HepG2 (cell line): ENCODE measurements around the gene COG5. TPM values are rescaled to one million over a fixed set of nuclear protein-coding genes. Genes with fewer than 3 reads are reported as not detected.

Experiments
- ATAC-seq: fragments of 200-7000 bp; cut with Tn5 transposase; 3 replicates; pipeline ENCODE4 v1.9.1; 2020; ENCODE audit warnings: mild to moderate bottlenecking, moderate library complexity
- BruUV-seq: library from RNA; stranded (reverse); fragments of 400-500 nt; replicated peaks from 2 replicates; lab custom pipeline; 2021; lab: Mats Ljungman, UMichigan
- CTCF ChIA-PET: fragments of 300-600 bp; formaldehyde crosslinking; extraction: SDS; loops from one replicate; lab custom pipeline; 2021; ENCODE audit warnings: low total read pairs, inconsistent platforms, low intra/inter-chr PET ratio; lab: Yijun Ruan, JAX
- POLR2A ChIA-PET: fragments of 350-600 bp; sonication (Branson Sonifier 250); formaldehyde crosslinking; loops from one replicate; lab custom pipeline; 2020; ENCODE audit warnings: antibody characterized with exemption, inconsistent platforms; lab: Yijun Ruan, JAX
- DNase-seq: peaks from one replicate; pipeline ENCODE4 v3.0.0-alpha.2; 2015; ENCODE audit warnings: low spot score
- FAIRE-seq: peaks from 3 replicates; lab custom pipeline; 2011; peaks lifted over from hg19 to GRCh38; lab: Jason Lieb, UNC
- H2AFZ ChIP-seq: one replicate; pipeline ENCODE4 v1.6.1; 2011; ENCODE audit warnings: low read length, inconsistent platforms
- H3K27ac ChIP-seq: fragments of 300-600 bp; 3 replicates; pipeline ENCODE4 v1.8.0; 2011; ENCODE audit warnings: mixed run types, mild to moderate bottlenecking, mixed read lengths, low read length, inconsistent platforms; ENCODE audit not compliant: insufficient read depth; ENCODE audit errors: extremely low read length
- H3K27me3 ChIP-seq, 2 experiments: fragments of 200-600 bp in 1 of 2; 2 replicates in 1 of 2; 3 replicates in 1 of 2; pipeline versions ENCODE4 v1.6.0 to v1.8.0; 2011; ENCODE audit warnings: low read length in 2 of 2, mild to moderate bottlenecking in 2 of 2, moderate library complexity in 2 of 2, inconsistent platforms in 1 of 2; ENCODE audit not compliant: insufficient read depth in 2 of 2, control insufficient read depth in 1 of 2
- H3K36me3 ChIP-seq, 2 experiments: fragments of 200-600 bp in 1 of 2; replicated peaks in 1 of 2; 2 replicates in 1 of 2; 3 replicates in 1 of 2; pipeline versions ENCODE4 v1.5.1 to v1.8.0; 2011; ENCODE audit warnings: low read length in 2 of 2, inconsistent platforms in 1 of 2; ENCODE audit not compliant: insufficient read depth in 2 of 2, control insufficient read depth in 1 of 2
- H3K4me1 ChIP-seq: 2 replicates; pipeline ENCODE4 v1.5.1; 2012; ENCODE audit warnings: low read length, inconsistent platforms; ENCODE audit not compliant: insufficient read depth
- H3K4me2 ChIP-seq: 2 replicates; pipeline ENCODE4 v1.6.0; 2011; ENCODE audit warnings: low read depth, low read length, inconsistent platforms
- H3K4me3 ChIP-seq, 3 experiments: fragments of 200-600 bp in 1 of 3; sonication (generic), shearing (Covaris generic) in 1 of 3; replicated peaks in 1 of 3; 2 replicates each; pipeline ENCODE4 v1.5.1; 2011 to 2016; ENCODE audit warnings: low read length in 3 of 3, inconsistent platforms in 2 of 3, low read depth in 2 of 3, mild to moderate bottlenecking in 2 of 3, control low read depth in 1 of 3, mixed read lengths in 1 of 3; ENCODE audit not compliant: insufficient read depth in 1 of 3
- H3K79me2 ChIP-seq: one replicate; pipeline ENCODE4 v1.6.1; 2011; ENCODE audit warnings: low read length, inconsistent platforms; ENCODE audit not compliant: insufficient read depth
- H3K9ac ChIP-seq: 2 replicates; pipeline ENCODE4 v1.6.0; 2011; ENCODE audit warnings: mild to moderate bottlenecking, low read depth, low read length, inconsistent platforms; ENCODE audit not compliant: insufficient read depth
- H3K9me3 ChIP-seq: 2 replicates; pipeline ENCODE4 v1.5.1; 2012; ENCODE audit warnings: mild to moderate bottlenecking, low read length
- H4K20me1 ChIP-seq: 2 replicates; pipeline ENCODE4 v1.6.0; 2011; ENCODE audit warnings: inconsistent platforms, mild to moderate bottlenecking, low read length, moderate library complexity; ENCODE audit not compliant: insufficient read depth
- FUBP1 ChIP-seq: sonication (generic); formaldehyde crosslinking; IDR thresholded peaks from 2 replicates; pipeline ENCODE4 v1.5.1; 2020; ENCODE audit warnings: missing genetic modification reagents, mild to moderate bottlenecking, borderline replicate concordance
- ZNF407 ChIP-seq: sonication (generic); formaldehyde crosslinking; IDR thresholded peaks from one replicate; pipeline ENCODE4 v1.5.1; 2020; ENCODE audit warnings: mild to moderate bottlenecking, missing genetic modification reagents; ENCODE audit errors: not compliant biosample characterization
- WGBS: methylation state at CpG from one replicate; pipeline ENCODE4 v1.1.6; 2017; ENCODE audit warnings: low lambda C conversion rate; 5-methylcytosine and 5-hydroxymethylcytosine counted together
- in situ Hi-C: cut with HindIII; loops from 2 replicates; pipeline ENCODE4 v1.10.0; 2017; ENCODE audit warnings: low pct_unique_long_range_greater_than_20kb; ENCODE audit not compliant: extremely low pct_ligation_motif_present
- intact Hi-C: fragments of 100-400 bp; cut with micrococcal nuclease; formaldehyde crosslinking; loops from one replicate; pipeline ENCODE4 v1.10.0; 2022; ENCODE audit not compliant: unreplicated experiment
- polyA plus RNA-seq, 8 experiments: library from polyadenylated mRNA; depleted of rRNA in 3 of 8; stranded (reverse) in 7 of 8; unstranded in 1 of 8; fragments of >200 nt; fragmentation: Illumina TruSeq in 4 of 8; extraction: Trizol in 4 of 8; gene quantifications; 2 replicates each; pipeline versions ENCODE4 v1.2.1 to v1.2.3, GENCODE V29; 2011 to 2016; ENCODE audit warnings: low read depth in 4 of 8, missing spikeins in 1 of 8, mixed read lengths in 1 of 8; ENCODE audit not compliant: insufficient read depth in 1 of 8
- total RNA-seq, 5 experiments: library from RNA; depleted of rRNA; stranded (reverse); fragments of >200 nt; fragmentation: Illumina TruSeq; extraction: Trizol; gene quantifications; 2 replicates each; pipeline ENCODE4 v1.2.3, GENCODE V29; 2016; ENCODE audit warnings: low read depth in 1 of 5

The COG5 gene
- total and polyA plus RNA-seq, 2 of the 13 experiments (the other 11 are each of a cell fraction or from before 2014, with no cell fraction given), result 20.4 to 31.3 TPM

GRCh38 chr7:107435749-107436148 is 128.0 kb downstream of the COG5 start:
- Histone ChIP-seq H3K9me3 (no peaks in the 10 kb centered on the region), H3K4me1 (no peaks in the 10 kb centered on the region), H3K27me3 (no peaks in the 10 kb centered on the region), H4K20me1 (no peaks in the 10 kb centered on the region), H3K79me2 (no peaks in the 10 kb centered on the region), H3K27ac (no peak overlapping the region)
- BruUV-seq, result no TSS peak
- FAIRE-seq (no peak), DNase-seq (no peak)
- in situ Hi-C loops, result no loop called here
- ChIA-PET CTCF (no interaction called here), POLR2A (no interaction called here)
- WGBS, result 100% methylated on average over 1 of the region's 1 CpG
- intact Hi-C loops, result no loop called here
- TF ChIP-seq ZNF407 (no peak), FUBP1 (CRISPR knock-in tag) (no peak)
- TF ChIP-seq, all 625 proteins: peak for 0
- no peaks in the 10 kb centered on the region for H3K36me3 ChIP-seq
- no peak overlapping the region for H3K9ac ChIP-seq
- H2AFZ ChIP-seq, result no peak overlapping the region
- no peak for ATAC-seq
- no peak overlapping the region for H3K4me2 ChIP-seq
- H3K4me3 ChIP-seq, result no peak overlapping the region
